ENCODE measurements around the gene SLC27A2.

SLC27A2 gene

DNA sequence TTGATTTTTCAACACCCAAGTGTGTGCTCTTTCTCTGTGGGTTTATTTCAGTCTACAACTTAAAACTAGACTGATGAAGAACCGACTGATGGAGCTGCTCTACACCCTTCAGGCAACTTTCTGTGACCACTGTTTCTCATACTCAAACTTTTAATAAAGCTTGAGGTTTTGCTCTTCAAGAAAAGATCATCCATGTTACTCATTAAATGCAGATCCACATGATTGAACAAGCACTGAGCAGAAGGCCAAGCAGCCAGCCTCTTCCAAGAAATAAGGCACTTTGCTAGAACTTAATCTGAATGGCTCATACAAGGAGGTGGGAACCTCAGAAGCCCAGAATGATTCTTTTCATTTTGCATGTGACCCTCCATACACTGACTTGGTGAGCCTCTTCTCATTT lies 8.7 kb downstream of the SLC27A2 start:
- DNase-seq (ENCODE audit: low spot score): no peak

DNA sequence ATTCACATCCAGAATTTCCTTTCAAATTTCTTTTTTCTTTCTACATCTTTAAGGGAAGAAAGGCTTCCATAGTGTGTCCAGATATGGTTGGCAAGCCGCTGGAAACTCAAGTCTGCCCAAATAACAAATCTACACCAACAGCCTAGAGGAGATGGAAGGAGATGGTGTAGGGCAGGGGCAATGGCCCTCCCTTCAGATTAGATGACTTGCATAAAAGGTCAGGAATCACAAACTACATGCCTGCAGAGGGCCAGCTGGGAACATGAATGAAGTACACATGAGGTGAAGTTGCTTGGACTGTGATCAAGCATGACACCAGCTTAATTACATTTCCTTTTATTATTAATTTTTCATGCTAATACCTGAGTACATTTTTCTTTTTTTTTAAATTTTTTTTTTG lies 10.2 kb downstream of the SLC27A2 start:
- DNase-seq (ENCODE audit: low spot score): no peak

DNA sequence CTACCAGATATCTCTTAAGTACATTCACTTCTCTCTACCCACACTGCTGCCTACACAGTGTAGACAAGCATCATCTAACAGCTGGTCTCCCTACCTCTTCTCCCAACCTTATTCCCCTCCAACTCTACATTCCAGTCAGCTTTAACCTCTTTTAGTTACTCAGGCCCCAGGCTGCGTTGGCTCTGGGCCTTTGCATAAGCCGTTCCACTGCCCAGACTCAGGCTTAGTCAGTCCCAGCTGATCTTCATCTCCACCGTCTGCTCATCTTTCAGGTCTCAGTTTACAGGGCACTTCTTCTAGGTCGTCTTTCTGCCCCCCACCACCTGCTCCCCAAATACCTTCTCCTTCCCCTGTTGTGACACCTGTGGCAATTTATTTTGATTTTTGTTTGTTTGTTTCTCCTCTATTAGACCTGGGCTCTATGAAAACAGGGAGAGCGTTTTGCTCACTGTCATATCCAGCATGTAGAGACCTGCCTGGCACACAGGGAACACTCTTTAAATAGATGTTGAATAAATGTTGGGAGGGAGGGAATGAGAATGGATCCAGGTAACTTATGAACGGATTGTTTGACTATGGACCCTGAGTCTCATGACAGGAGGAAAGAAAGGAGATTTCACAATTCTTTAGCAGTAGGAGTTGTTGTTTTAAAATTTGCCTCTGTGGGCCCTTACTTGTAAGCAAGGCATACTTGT lies 11.1 kb downstream of the SLC27A2 start:
- DNase-seq (ENCODE audit: low spot score): no peak

DNA sequence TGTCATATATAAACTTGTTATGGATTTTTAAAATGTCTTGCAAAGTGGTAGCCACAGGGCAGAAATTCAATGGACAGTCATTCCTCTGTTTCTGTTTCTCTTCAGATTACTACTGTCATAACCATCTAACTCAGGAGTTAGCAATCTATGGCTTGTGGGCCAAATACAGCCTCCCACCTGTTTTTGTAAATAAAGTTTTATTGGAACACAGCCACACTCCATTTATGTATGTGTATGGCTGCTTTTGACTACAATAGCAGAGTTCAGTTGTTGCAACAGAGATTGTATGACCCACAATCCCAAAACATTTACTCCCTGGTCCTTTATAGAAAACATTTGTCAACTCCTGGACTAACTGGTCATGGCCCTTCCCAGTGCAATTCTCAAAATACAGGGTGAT lies 20.0 kb downstream of the SLC27A2 start:
- no peak for DNase-seq (ENCODE audit: low spot score)

DNA sequence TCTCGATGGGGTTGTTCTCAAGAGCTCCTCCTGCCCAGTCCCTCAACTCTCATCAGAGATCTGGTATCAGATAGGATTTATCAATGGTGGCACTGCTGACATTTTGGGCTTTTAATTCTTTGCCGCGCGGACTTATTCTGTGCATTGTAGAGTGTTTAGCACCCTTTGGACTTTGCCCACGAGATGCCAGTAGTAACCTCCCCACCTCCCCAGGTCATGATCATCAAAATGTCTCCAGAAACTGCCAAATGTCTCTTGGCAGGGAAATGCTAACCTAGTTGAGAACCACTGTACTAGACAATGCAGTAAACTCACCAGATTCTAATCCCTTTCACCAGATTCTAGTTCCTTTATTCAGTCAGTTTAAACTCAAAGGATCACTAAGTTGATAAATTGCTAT lies 24.0 kb downstream of the SLC27A2 start:
- no peak for DNase-seq (ENCODE audit: low spot score)

DNA sequence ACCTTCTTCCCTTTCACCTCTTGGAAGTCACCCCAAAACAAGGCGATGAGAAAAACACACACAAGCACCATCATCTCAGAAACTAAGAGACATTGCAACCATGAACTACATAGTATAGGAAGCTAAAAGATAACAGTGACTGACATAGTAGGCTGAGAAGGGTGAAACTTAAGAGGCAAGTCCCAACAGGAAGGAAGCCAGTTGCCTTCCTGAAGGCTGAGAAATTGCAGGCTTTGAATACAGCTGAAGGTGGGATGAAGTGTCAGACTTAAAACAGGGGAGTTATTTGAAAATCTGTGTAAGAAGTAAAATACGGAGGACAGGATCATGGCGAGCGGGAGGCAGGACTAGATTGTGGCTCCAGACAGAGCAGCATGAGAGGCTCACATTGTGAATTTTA lies 27.8 kb downstream of the SLC27A2 start:
- no peak for DNase-seq (ENCODE audit: low spot score)

DNA sequence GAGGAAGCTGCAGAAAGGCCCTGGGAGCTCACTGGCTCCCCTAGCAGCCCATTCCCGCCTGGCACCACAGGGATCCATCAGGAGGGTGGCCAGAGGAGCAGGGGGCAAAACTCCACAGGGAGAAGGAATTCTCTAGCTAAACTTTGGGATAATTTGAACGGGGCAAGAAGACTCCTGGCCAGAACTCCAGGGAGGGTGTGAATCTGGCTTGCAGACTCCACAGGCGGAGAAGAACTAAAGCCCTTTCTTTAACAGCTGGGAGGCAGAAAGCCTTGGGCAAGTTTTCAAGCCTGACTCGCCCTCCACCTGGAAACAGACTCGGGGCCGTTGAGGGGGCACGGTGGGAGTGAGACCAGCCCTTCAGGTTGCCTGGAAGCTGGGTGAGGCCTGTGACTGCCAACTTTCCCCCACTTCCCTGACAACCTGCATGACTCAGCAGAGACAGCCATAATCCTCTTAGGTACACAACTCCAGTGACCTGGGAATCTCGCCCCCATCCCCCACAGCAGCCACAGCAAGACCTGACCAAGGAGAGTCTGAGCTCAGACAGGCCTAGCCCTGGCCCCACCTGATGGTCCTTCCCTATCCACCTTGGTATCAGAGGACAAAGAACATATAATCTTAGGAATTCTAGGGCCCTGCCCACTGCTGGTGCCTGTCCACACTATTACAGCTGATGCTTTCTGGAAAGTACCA lies 28.6 kb downstream of the SLC27A2 start:
- no peak for DNase-seq (ENCODE audit: low spot score)

DNA sequence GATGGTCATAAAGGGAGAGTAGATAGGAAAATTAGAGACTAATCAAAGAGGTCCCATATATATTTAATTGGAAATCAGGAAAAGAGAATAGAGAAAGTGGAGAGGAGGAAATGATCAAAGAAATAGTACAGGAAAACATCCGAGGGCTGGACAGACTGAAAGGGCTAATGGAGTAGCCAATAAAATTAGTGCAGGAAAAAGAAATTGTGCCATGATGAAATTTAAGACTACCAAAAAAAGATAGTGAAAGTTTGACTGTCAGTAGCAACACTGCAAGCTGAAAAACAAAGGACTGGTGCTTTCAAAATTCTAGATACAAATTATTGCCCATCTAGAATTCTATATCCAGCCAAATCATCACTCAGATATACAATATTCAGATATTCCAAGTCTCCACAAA lies 36.3 kb downstream of the SLC27A2 start:
- no peak for DNase-seq (ENCODE audit: low spot score)

DNA sequence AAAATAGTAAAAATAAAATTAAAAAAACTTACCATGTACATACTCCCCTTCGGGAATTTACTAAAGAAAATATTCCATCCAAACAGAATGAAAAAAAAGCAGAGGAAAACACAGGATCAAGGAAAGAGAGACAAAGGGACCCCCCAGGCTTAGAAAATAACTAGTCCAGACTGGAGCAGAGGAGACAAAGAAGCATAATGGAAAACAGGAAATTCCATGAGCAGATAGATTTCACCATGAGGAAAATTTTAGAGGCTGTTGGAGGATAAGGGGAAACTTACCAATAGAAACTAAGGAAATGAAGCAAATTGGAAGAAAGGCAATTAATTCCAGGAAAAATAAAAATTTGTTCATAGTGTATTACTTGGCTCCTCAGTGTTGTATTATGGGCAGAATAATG lies 36.7 kb downstream of the SLC27A2 start:
- no peak for DNase-seq (ENCODE audit: low spot score)

DNA sequence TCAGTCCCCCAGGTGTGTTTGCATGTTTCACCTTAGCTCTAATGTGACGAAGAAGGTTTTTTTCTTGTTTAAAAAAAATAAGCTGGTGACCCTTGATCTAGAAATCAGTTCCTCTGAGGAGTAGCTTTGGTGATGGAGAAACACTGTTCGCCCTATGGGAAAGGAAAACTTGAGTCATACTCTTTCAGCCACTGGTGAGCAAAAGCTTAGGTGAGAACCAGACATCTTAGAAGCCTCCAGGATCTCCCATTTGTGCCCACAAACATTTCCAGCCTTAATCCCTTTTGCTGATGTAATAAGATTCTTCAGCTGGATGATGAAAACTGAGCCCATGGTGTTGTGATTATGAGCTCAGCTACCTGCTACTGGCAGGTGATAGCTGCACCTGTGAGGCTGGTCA lies 37.8 kb downstream of the SLC27A2 start:
- no peak for DNase-seq (ENCODE audit: low spot score)

DNA sequence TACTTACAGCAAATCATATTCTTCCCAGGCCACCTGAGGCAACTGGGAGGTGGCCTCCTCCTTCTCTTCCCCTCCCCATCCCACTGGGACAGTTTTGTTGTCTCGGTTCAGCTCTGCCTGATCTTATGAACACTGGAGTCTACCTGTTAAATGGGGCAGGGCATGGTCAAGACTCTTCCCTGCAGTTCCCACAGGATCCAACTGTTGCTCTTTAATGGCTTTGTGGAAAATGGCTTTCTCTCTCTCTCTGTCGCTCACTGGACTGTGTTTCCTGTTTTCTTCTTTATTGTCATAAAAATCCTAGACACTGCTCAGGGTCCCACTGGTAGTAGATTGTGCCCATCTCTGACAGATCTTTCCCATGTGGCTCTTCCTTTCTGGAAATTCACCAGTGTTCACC lies 40.2 kb downstream of the SLC27A2 start:
- no peak for DNase-seq (ENCODE audit: low spot score)

DNA sequence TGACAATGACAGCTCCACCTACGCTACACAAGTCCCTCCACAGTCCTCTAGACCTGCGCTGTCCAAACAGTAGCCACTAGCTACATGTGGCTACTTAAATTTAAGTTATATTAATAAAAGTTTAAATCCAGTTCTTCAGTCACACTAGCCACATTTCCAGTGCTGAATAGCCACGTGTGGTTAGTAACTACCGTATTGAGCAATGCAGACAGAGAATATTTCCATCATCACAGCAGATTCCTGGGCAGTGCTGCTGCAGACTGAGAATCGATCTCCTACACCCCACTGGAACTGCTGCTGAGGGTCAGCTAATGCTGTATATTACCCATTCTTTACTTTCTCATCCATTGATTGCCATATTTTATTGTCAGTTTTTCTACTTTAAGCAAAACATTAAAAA lies 42.6 kb downstream of the SLC27A2 start:
- no peak for DNase-seq (ENCODE audit: low spot score)

DNA sequence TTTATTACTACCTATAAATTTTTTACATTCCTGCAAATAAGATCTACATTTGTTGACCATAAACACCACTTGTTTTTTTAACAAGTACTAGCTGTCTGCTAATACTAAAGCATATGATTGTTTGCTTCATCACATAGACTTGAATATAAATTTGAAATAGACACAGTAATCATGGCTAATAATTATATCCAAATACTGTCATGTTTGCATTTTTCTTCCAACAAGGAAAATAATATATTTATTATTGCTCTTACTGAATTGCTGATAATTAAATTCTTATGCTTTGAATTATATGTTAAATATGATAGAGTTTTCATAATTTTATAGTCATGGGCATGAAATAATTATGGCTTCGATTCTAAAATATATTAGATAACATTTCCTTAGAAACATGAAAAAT lies 43.1 kb downstream of the SLC27A2 start:
- DNase-seq (ENCODE audit: low spot score): no peak

DNA sequence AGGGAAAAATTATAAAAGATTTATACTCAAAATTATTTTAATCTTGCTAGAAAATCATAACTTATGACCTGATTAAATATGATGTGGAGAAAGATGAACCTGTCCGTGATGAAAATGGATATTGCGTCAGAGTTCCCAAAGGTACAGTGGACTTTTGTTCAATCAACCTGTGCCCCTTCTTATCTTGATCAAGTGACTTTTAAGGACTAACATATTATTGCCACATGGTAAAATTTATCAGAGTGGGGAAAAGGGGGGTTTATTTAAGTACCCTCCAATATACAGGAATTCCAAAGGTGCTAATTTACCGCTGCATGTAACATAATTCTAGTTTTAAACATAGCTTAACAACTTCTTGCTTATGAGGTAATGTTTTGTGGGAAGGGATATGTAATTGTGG lies 43.9 kb downstream of the SLC27A2 start:
- DNase-seq (ENCODE audit: low spot score): no peak

DNA sequence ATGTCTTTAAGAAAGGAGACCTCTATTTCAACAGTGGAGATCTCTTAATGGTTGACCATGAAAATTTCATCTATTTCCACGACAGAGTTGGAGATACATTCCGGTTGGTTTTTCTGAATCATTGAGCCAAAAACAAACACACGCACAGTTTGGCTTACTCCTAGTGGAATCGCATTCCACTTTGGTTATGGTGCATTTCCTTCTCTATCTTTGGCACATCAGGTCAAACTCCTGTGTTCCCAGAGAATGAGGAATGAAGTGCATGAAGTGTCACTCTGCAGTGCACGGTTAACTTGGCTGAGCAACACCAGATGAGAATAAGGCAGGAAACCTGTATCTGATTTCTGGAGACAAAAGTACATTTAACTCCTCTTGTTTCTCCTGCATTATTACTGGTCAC lies 45.1 kb downstream of the SLC27A2 start:
- no peak for DNase-seq (ENCODE audit: low spot score)

DNA sequence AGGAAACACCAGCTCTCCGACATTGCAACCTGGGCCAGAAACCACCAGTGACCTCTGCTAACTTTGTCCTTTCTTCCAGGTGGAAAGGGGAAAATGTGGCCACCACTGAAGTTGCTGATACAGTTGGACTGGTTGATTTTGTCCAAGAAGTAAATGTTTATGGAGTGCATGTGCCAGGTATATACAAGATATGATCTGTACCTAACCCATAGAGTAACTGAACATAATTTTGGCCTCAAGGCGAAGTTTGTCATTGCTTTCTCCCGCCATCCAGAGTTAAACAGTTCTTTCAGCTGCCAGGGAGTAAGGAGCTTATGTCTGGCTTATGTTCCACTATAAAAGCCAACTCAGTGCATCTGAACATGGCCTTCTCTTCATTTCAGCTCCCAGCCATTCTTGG lies 46.9 kb downstream of the SLC27A2 start:
- no peak for DNase-seq (ENCODE audit: low spot score)

DNA sequence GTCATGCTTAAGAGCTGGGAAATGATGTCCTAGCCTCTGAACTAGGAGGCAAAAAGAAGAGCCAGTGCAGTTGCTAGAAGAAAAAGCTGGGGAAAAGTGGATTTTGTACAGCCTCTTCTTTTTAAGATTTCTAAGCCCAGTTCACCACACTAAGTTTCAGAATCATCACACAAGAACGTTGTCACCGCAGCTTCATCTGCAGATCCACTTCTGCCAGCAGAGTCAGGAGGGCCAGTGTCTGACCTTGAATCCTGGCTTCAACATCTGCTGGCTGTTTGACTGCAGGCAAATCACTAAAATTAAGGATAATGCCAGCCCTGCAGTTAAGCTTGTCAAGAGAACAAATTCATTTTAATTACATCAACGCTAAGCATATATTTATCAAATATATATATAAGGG lies 47.3 kb downstream of the SLC27A2 start:
- DNase-seq (ENCODE audit: low spot score): no peak

DNA sequence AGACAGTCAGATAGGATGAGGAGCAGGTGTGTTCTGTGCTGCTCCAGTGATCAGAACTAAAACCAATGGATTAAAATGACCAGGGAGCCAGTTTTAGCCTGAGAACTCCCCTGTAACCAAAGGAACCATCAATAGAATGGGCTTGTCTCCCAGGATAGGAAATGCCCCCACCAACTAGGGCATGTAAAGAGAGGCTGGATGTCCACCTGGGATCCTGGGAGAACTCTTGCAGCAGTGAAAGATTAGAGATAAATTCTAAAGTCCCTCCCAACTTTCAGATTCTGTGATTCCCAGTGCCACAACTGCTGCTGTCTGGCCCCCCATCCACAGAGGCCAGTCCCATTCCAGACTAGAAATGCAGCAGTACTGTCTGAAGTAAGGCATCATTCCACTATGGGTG lies 49.8 kb downstream of the SLC27A2 start:
- no peak for DNase-seq (ENCODE audit: low spot score)

DNA sequence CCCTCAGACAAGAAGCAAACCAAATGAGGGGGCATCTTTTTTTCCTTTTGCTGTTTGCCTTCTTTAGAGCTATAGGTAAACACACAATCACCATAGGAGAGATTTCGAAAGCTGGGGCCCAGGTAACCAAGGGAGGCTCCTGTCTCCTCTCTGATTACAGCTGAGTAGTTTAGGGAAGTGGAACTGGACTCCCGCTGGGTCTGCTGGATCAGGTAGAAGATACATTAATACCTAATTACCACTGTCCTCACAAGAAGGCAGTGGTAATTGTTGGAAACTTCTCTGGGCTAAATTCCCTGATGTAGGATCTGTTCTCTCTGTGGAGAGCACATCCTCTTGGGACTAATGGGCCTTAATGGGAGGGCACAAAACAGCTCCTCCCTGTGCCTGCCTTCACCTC lies 50.8 kb downstream of the SLC27A2 start:
- DNase-seq (ENCODE audit: low spot score): no peak

DNA sequence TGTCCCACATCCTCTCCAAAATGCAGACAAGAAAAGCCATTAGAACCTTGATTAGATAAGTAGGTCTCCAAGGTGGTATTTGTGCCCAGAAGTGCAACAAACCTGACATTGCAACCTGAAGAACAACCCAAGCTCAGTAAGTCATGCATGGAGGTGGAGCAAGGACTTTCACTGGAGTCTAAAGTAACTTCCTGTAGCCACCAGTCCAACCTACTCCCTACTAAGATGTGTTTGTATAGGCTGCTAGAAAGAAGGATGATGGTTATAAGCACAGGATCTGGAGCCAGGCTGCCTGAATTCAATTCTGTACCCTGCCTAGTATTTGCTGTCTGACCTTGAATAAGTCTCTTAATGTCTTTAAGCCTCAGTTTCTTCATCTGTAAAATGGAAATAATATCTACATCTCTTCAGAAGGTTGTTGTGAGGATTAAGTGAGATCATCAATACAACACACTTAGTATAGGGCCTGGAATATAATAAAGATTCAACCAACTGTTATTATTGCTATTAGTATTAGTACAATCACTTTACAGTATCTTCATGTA lies 51.3 kb downstream of the SLC27A2 start:
- no peak for DNase-seq (ENCODE audit: low spot score)

DNA sequence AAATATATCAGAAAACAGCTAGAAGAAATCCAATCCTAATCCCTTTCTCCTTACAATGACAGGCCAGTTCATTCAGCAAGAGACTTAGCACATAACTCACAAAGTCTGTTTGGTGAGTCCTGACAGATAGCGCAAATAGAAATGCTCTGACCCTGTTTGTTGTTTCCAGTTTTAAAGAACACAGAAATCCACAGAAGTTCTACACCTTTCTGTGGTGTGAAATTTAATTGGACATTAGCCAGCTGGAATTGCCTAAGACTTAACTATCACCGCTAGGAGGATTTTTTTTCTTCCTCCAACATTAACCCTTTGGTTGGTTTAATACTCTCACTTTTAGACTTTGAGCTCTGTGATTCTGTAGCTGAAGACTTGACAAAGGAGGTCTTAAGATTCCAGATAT lies 52.8 kb downstream of the SLC27A2 start:
- DNase-seq (ENCODE audit: low spot score): no peak

DNA sequence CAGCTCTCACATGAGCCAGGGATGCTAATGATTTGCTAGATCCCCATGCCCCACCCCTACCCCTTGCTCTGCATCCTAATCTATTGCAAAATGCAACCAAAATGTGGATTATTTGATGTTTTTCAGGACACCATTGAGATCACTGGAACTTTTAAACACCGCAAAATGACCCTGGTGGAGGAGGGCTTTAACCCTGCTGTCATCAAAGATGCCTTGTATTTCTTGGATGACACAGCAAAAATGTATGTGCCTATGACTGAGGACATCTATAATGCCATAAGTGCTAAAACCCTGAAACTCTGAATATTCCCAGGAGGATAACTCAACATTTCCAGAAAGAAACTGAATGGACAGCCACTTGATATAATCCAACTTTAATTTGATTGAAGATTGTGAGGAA lies 53.8 kb downstream of the SLC27A2 start:
- no peak for DNase-seq (ENCODE audit: low spot score)

DNA sequence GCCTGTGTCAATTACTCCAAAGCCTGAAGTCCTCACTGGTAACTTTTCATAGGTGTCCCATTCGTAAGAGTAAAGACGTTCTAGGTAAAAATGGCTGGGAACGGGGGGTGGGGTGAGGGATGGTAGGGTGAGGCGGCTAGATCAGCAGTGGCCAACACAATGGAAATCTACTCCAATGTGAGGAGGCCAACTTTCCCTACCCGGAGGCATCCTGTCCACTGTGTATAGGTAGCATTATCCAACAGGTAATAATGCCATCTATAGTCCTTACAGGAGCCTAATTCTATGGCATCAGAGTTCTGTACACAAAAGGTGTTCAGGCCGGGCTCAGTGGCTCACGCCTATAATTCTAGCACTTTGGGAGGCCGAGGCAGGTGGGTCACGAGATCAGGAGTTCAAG lies 54.4 kb downstream of the SLC27A2 start:
- DNase-seq (ENCODE audit: low spot score): no peak

DNA sequence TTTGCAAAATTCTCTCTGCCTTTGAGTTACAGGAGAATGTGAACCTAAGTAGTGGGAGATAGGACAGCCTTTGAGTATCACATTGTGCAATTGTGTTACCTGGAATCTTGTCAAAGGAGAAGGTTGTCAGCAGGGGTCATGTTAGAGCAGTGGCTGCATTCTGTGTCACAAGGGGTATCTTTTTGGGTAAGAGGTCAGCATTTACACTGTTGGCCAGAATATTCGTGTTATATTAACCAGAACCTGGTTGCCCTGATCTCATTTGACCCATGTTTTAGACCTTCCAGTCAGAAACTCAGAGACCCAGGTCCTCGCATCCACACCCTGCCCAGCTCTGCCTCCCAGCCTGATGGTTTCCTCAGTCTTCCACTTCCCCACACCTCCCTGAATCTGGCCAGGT lies 56.3 kb downstream of the SLC27A2 start:
- no peak for DNase-seq (ENCODE audit: low spot score)
